HG02870 (cell line): Measurements from ENCODE around the gene EHMT1.
"Not testable (repeated sequence)": the region's sequence is repeated elsewhere in the genome, so short reads cannot be mapped to it uniquely, and the experiment has no call there.

Source experiments
- ATAC-seq: cut with Tn5 transposase; IDR thresholded peaks from one replicate; pipeline ENCODE4 v1.9.1; 2021; ENCODE audit warnings: mild to moderate bottlenecking, moderate library complexity; ENCODE audit not compliant: unreplicated experiment

Gene EHMT1

GRCh38 chr9:137590469-137591383, 28.1 kb upstream of the EHMT1 start, which contains the start of gene ZMYND19:
TSS of gene ZMYND19 (minus strand) at chr9:137590512. CDS start at chr9:137590263, 249 bp downstream.
- peak; percentile 82 for ATAC-seq

- no peak for ATAC-seq
Observed at GRCh38 chr9:137592767-137593166, 26.0 kb upstream of the EHMT1 start.

- ATAC-seq, result no peak
Observed at GRCh38 chr9:137593176-137593575, 25.6 kb upstream of the EHMT1 start.

- ATAC-seq, result not testable (repeated sequence)
Observed at GRCh38 chr9:137596577-137596976, 22.2 kb upstream of the EHMT1 start.

GRCh38 chr9:137598943-137599342, 19.9 kb upstream of the EHMT1 start:
- no peak for ATAC-seq

- no peak for ATAC-seq
Observed at GRCh38 chr9:137602661-137603060, 16.1 kb upstream of the EHMT1 start.

GRCh38 chr9:137603879-137604278, 14.9 kb upstream of the EHMT1 start:
- ATAC-seq, result no peak

- no peak for ATAC-seq
Observed at GRCh38 chr9:137604345-137605086, 14.3 kb upstream of the EHMT1 start.

- peak; percentile 68 for ATAC-seq
Observed at GRCh38 chr9:137605121-137606004, 13.4 kb upstream of the EHMT1 start, which contains the start of gene ARRDC1. TSS of gene ARRDC1 (plus strand) at chr9:137605686. CDS start at chr9:137605718, 32 bp downstream.

GRCh38 chr9:137606005-137606621, 12.7 kb upstream of the EHMT1 start:
- no peak for ATAC-seq

GRCh38 chr9:137606734-137607138, 12.1 kb upstream of the EHMT1 start:
- ATAC-seq, result no peak

- no peak for ATAC-seq
Observed at GRCh38 chr9:137607141-137607857, 11.5 kb upstream of the EHMT1 start.

- no peak for ATAC-seq
Observed at GRCh38 chr9:137610944-137611343, 7.9 kb upstream of the EHMT1 start.

GRCh38 chr9:137611623-137612609, 6.9 kb upstream of the EHMT1 start:
- no peak for ATAC-seq

- no peak for ATAC-seq
Observed at GRCh38 chr9:137612741-137613142, 6.1 kb upstream of the EHMT1 start.

GRCh38 chr9:137613259-137613658, 5.5 kb upstream of the EHMT1 start:
- ATAC-seq, result no peak

GRCh38 chr9:137613738-137614523, 4.9 kb upstream of the EHMT1 start:
- no peak for ATAC-seq
